Keratinocyte (primary cell): ENCODE measurements around the gene CD1E. TPM values are rescaled to one million over a fixed set of nuclear protein-coding genes. Genes with fewer than 3 reads are reported as not detected.
A peak's percentile ranks its signal among the peaks of the same experiment; 100 is the strongest.

Experiments
- DNase-seq: peaks from one replicate; pipeline ENCODE4 v3.0.0-alpha.2; 2011; ENCODE audit warnings: low read depth, missing footprints, low spot score
- FAIRE-seq: peaks from 2 replicates; lab custom pipeline; 2011; peaks lifted over from hg19 to GRCh38; lab: Jason Lieb, UNC
- H2AFZ ChIP-seq: 2 replicates; pipeline ENCODE4 v1.6.0; 2012; ENCODE audit warnings: low read length, control low read depth, inconsistent platforms; ENCODE audit not compliant: control insufficient read depth
- H3K27ac ChIP-seq: 2 replicates; pipeline ENCODE4 v1.5.1; 2011; ENCODE audit warnings: low read length; ENCODE audit not compliant: control insufficient read depth, insufficient read depth
- H3K27me3 ChIP-seq: 3 replicates; pipeline ENCODE4 v1.6.0; 2011; ENCODE audit warnings: low read length; ENCODE audit not compliant: control insufficient read depth, insufficient read depth; ENCODE audit errors: extremely low read depth
- H3K36me3 ChIP-seq, 2 experiments: 2 replicates in 1 of 2; 3 replicates in 1 of 2; pipeline ENCODE4 v1.5.1; 2011; ENCODE audit warnings: low read length in 2 of 2, mild to moderate bottlenecking in 1 of 2; ENCODE audit not compliant: control insufficient read depth in 2 of 2, insufficient read depth in 2 of 2; ENCODE audit errors: extremely low read depth in 1 of 2
- H3K4me1 ChIP-seq: 3 replicates; pipeline ENCODE4 v1.5.1; 2011; ENCODE audit warnings: low read length; ENCODE audit not compliant: control insufficient read depth, insufficient read depth; ENCODE audit errors: extremely low read depth
- H3K4me2 ChIP-seq: 3 replicates; pipeline ENCODE4 v1.6.0; 2011; ENCODE audit warnings: low read depth, low read length; ENCODE audit not compliant: control insufficient read depth, insufficient read depth; ENCODE audit errors: extremely low read depth
- H3K4me3 ChIP-seq, 3 experiments: fragments of 200-600 bp in 1 of 3; sonication (generic) in 1 of 3; 2 replicates in 2 of 3; 3 replicates in 1 of 3; pipeline ENCODE4 v1.5.1; 2011 to 2016; ENCODE audit warnings: low read length in 3 of 3, mild to moderate bottlenecking in 3 of 3, control low read depth in 2 of 3, inconsistent platforms in 1 of 3, low read depth in 1 of 3, mixed read lengths in 1 of 3, mixed run types in 1 of 3, moderate library complexity in 1 of 3; ENCODE audit not compliant: control insufficient read depth in 2 of 3, insufficient read depth in 2 of 3; ENCODE audit errors: extremely low read depth in 1 of 3
- H3K79me2 ChIP-seq: 2 replicates; pipeline ENCODE4 v1.6.0; 2012; ENCODE audit warnings: low read length; ENCODE audit not compliant: control insufficient read depth, insufficient read depth
- H3K9ac ChIP-seq: 3 replicates; pipeline ENCODE4 v1.6.0; 2011; ENCODE audit warnings: low read length; ENCODE audit not compliant: control insufficient read depth, insufficient read depth; ENCODE audit errors: extremely low read depth
- H3K9me1 ChIP-seq: 3 replicates; pipeline ENCODE4 v1.6.0; 2011; ENCODE audit warnings: low read length; ENCODE audit not compliant: control insufficient read depth, insufficient read depth; ENCODE audit errors: extremely low read depth
- H3K9me3 ChIP-seq: 2 replicates; pipeline ENCODE4 v1.5.1; 2012; ENCODE audit warnings: low read depth, low read length; ENCODE audit not compliant: control insufficient read depth
- H4K20me1 ChIP-seq: 3 replicates; pipeline ENCODE4 v1.6.0; 2011; ENCODE audit warnings: low read length; ENCODE audit not compliant: control insufficient read depth, insufficient read depth; ENCODE audit errors: extremely low read depth
- CTCF ChIP-seq, 3 experiments: IDR thresholded peaks in 1 of 3; conservative IDR thresholded peaks in 1 of 3; optimal IDR thresholded peaks in 1 of 3; 2 replicates in 2 of 3; 3 replicates in 1 of 3; pipeline versions ENCODE3 to v1.5.1; 2011; ENCODE audit warnings: low read length in 3 of 3, mild to moderate bottlenecking in 3 of 3, moderate library complexity in 2 of 3, control low read depth in 1 of 3, inconsistent platforms in 1 of 3; ENCODE audit not compliant: insufficient read depth in 2 of 3; ENCODE audit errors: extremely low read depth in 1 of 3
- EZH2 ChIP-seq: IDR thresholded peaks from one replicate; pipeline ENCODE4 v1.6.1; 2012; ENCODE audit warnings: inconsistent platforms, mild to moderate bottlenecking, low read length, moderate library complexity
- dilution Hi-C: fragments of 300-500 bp; cut with MboI; formaldehyde crosslinking; loops from one replicate; pipeline ENCODE4 v1.7.0; 2020; ENCODE audit warnings: low sequenced_read_pairs; ENCODE audit not compliant: extremely low pct_ligation_motif_present
- polyA plus RNA-seq, 5 experiments: library from polyadenylated mRNA; depleted of rRNA in 3 of 5; stranded (reverse) in 3 of 5; stranded (forward) in 1 of 5; unstranded in 1 of 5; fragments of >200 nt; gene quantifications; 1 replicate in 1 of 5; 2 replicates in 3 of 5; 3 replicates in 1 of 5; pipeline versions ENCODE4 v1.2.1 to v1.2.3, GENCODE V29; 2011 to 2012; ENCODE audit warnings: missing spikeins in 2 of 5, low read depth in 1 of 5, low replicate concordance in 1 of 5

The CD1E gene
- polyA plus RNA-seq, 1 donor (not counting 4 experiments of a cell fraction or from before 2014, with no cell fraction given): not detected

GRCh38 chr1:158329733-158330132 is 24.0 kb upstream of the CD1E start:
- dilution Hi-C loops: no loop called here
- no peak overlapping the region for H3K27ac ChIP-seq

GRCh38 chr1:158330391-158331105 is 23.1 kb upstream of the CD1E start:
- Histone ChIP-seq H3K4me3 (no peak overlapping the region), H3K9ac (no peak overlapping the region), H3K9me1 (no peaks in the 10 kb centered on the region), H3K36me3 (no peaks in the 10 kb centered on the region), H4K20me1 (no peaks in the 10 kb centered on the region), H3K27ac (no peak overlapping the region), H3K79me2 (no peaks in the 10 kb centered on the region), H3K27me3 (no peaks in the 10 kb centered on the region), H3K9me3 (no peaks in the 10 kb centered on the region), H2AFZ (no peak overlapping the region), H3K4me2 (no peak overlapping the region), H3K4me1 (no peaks in the 10 kb centered on the region)
- no peak for DNase-seq
- TF ChIP-seq EZH2: no peak
- TF ChIP-seq CTCF (optimal IDR thresholded peaks at IDR 0.05 in 1 of 3, IDR thresholded peaks at IDR 0.05 in 1 of 3, conservative IDR thresholded peaks at IDR 0.05 in 1 of 3; ENCODE audit: extremely low read depth in 1 of 3, insufficient read depth in 2 of 3, low read length in 3 of 3): no peak
- FAIRE-seq: no peak
- dilution Hi-C loops: no loop called here

More at GRCh38 chr1:158329733-158330132, 24.0 kb upstream of the CD1E start:
- Histone ChIP-seq H2AFZ (no peak overlapping the region), H3K4me2 (no peak overlapping the region), H3K36me3 (no peaks in the 10 kb centered on the region), H4K20me1 (no peaks in the 10 kb centered on the region), H3K27me3 (no peaks in the 10 kb centered on the region), H3K4me1 (no peaks in the 10 kb centered on the region), H3K9ac (no peak overlapping the region), H3K4me3 (no peak overlapping the region), H3K79me2 (no peaks in the 10 kb centered on the region), H3K9me3 (no peaks in the 10 kb centered on the region), H3K9me1 (no peaks in the 10 kb centered on the region)
- DNase-seq (no peak), FAIRE-seq (no peak)
- no peak for TF ChIP-seq EZH2
- peak in 2 of 3 experiments; percentile 49 for TF ChIP-seq CTCF (optimal IDR thresholded peaks at IDR 0.05 in 1 of 3, IDR thresholded peaks at IDR 0.05 in 1 of 3, conservative IDR thresholded peaks at IDR 0.05 in 1 of 3; ENCODE audit: extremely low read depth in 1 of 3, insufficient read depth in 2 of 3, low read length in 3 of 3)
